Measurements from ENCODE around the gene USP47. TPM values are rescaled to one million over a fixed set of nuclear protein-coding genes. Genes with fewer than 3 reads are reported as not detected.
A peak's percentile ranks its signal among the peaks of the same experiment; 100 is the strongest.

The USP47 gene
- total and polyA plus RNA-seq, 9 of the 15 experiments (the other 6 are each of a cell fraction or from before 2014, with no cell fraction given), result 13.1 to 63.6 (median 34.7) TPM

GRCh38 chr11:11965656-11966353 is 124.0 kb downstream of the USP47 start:
- POLR2A ChIA-PET, result interaction anchor here (0.6 to 1.2 kb wide), 5 partner anchors 8 to 612 kb away, joined by 3 read pairs; no protein-coding TSS in a partner anchor
- FAIRE-seq, result no peak

GRCh38 chr11:11966354-11966741 is 124.6 kb downstream of the USP47 start:
- intact Hi-C loops (cut with micrococcal nuclease), result loop anchor here (5.0 kb wide), 1 partner anchor 76 kb away; no protein-coding TSS in a partner anchor
- Histone ChIP-seq H3K27me3 (ENCODE audit: control insufficient read depth in 2 of 2, insufficient read depth in 2 of 2, low read length in 2 of 2) (peaks cover 33 to 70% of the 10 kb centered on the region in 2 experiments), H3K9me1 (ENCODE audit: control insufficient read depth, insufficient read depth, low read length) (no peaks in the 10 kb centered on the region), H3K4me2 (ENCODE audit: insufficient read depth, low read length) (no peak overlapping the region), H3K4me3 (no peak overlapping the region), H3K4me1 (replicated peaks in 1 of 2; ENCODE audit: control insufficient read depth in 2 of 2, insufficient read depth in 2 of 2, low read length in 2 of 2) (peaks cover 0 to 12% of the 10 kb centered on the region in 2 experiments; a peak in 2 of 5 replicates), H3K9me3 (replicated peaks; ENCODE audit: control insufficient read depth, insufficient read depth, low read depth, low read length) (no peaks in the 10 kb centered on the region), H2AFZ (ENCODE audit: low read depth, low read length) (no peak overlapping the region), H3K9ac (ENCODE audit: insufficient read depth in 1 of 2, low read depth in 2 of 2, low read length in 2 of 2) (no peak overlapping the region), H3K36me3 (ENCODE audit: control insufficient read depth, insufficient read depth, low read length) (no peaks in the 10 kb centered on the region), H3K79me2 (ENCODE audit: control insufficient read depth, insufficient read depth, low read length) (no peaks in the 10 kb centered on the region), H3K27ac (ENCODE audit: extremely low read depth, low read depth, low read length) (no peak overlapping the region), H4K20me1 (replicated peaks; ENCODE audit: control insufficient read depth, insufficient read depth, low read length) (peaks cover 10% of the 10 kb centered on the region; the same call in 1 of the 2 replicates)
- POLR2A ChIA-PET, result interaction anchor here (0.6 to 1.2 kb wide), 6 partner anchors 7 to 475 kb away, joined by 3 read pairs; no protein-coding TSS in a partner anchor
- in situ Hi-C loops (cut with MboI), result no loop called here
- no peak for FAIRE-seq
- no peak for ATAC-seq
- DNase-seq (ENCODE audit: extremely low read depth in 1 of 4, low spot score in 3 of 4), result no peak
- WGBS (ENCODE audit: insufficient coverage, low coverage, missing lambda C conversion rate), result 29% methylated on average over 7 of the region's 7 CpGs
- BruUV-seq (replicated peaks), result no TSS peak
- CTCF ChIA-PET (ENCODE audit: low intra/inter-chr PET ratio), result interaction anchor here (1.8 kb wide), 1 partner anchor 167 kb away, joined by 5 read pairs; no protein-coding TSS in a partner anchor
- TF ChIP-seq THRA (IDR thresholded peaks at IDR 0.05) (no peak), ILF3 (IDR thresholded peaks at IDR 0.05; ENCODE audit: borderline replicate concordance) (no peak), ZNF263 (CRISPR knock-in tag; IDR thresholded peaks at IDR 0.05; ENCODE audit: borderline replicate concordance) (no peak), ELK1 (CRISPR knock-in tag; IDR thresholded peaks at IDR 0.05) (no peak), THRB (CRISPR knock-in tag; conservative IDR thresholded peaks at IDR 0.05) (no peak), HCFC1 (IDR thresholded peaks at IDR 0.05; ENCODE audit: low read depth, low read length) (no peak), KLF13 (tag; IDR thresholded peaks at IDR 0.05; ENCODE audit: borderline replicate concordance, low read depth) (no peak)

More at GRCh38 chr11:11965656-11966353, 124.0 kb downstream of the USP47 start:
- Histone ChIP-seq H3K4me1 (replicated peaks in 1 of 2; ENCODE audit: control insufficient read depth in 2 of 2, insufficient read depth in 2 of 2, low read length in 2 of 2) (peaks cover 0 to 12% of the 10 kb centered on the region in 2 experiments; a peak in 2 of 5 replicates), H4K20me1 (replicated peaks; ENCODE audit: control insufficient read depth, insufficient read depth, low read length) (peaks cover 10% of the 10 kb centered on the region; the same call in 1 of the 2 replicates), H3K79me2 (ENCODE audit: control insufficient read depth, insufficient read depth, low read length) (no peaks in the 10 kb centered on the region), H2AFZ (ENCODE audit: low read depth, low read length) (no peak overlapping the region), H3K36me3 (ENCODE audit: control insufficient read depth, insufficient read depth, low read length) (no peaks in the 10 kb centered on the region), H3K27ac (ENCODE audit: extremely low read depth, low read depth, low read length) (no peak overlapping the region), H3K4me3 (no peak overlapping the region), H3K9ac (ENCODE audit: insufficient read depth in 1 of 2, low read depth in 2 of 2, low read length in 2 of 2) (no peak overlapping the region; a peak in 1 of 4 replicates), H3K4me2 (ENCODE audit: insufficient read depth, low read length) (no peak overlapping the region), H3K9me3 (replicated peaks; ENCODE audit: control insufficient read depth, insufficient read depth, low read depth, low read length) (no peaks in the 10 kb centered on the region), H3K9me1 (ENCODE audit: control insufficient read depth, insufficient read depth, low read length) (no peaks in the 10 kb centered on the region), H3K27me3 (ENCODE audit: control insufficient read depth in 2 of 2, insufficient read depth in 2 of 2, low read length in 2 of 2) (peaks cover 33 to 70% of the 10 kb centered on the region in 2 experiments)
- no peak for DNase-seq (ENCODE audit: extremely low read depth in 1 of 4, low spot score in 3 of 4)
- in situ Hi-C loops (cut with MboI), result no loop called here
- WGBS (ENCODE audit: insufficient coverage, low coverage, missing lambda C conversion rate), result 11% methylated on average over 10 of the region's 10 CpGs
- TF ChIP-seq ZFP36 (IDR thresholded peaks at IDR 0.05; ENCODE audit: low read depth, low read length, partially characterized antibody), result peak; percentile 92
- TF ChIP-seq HDAC2 (IDR thresholded peaks at IDR 0.05), result no peak
- BruUV-seq (replicated peaks), result no TSS peak
- CTCF ChIA-PET (ENCODE audit: low intra/inter-chr PET ratio), result interaction anchor here (0.5 kb wide), 1 partner anchor 163 kb away, joined by 6 read pairs; no protein-coding TSS in a partner anchor
- intact Hi-C loops (cut with micrococcal nuclease), result loop anchor here (5.0 kb wide), 1 partner anchor 76 kb away; no protein-coding TSS in a partner anchor
- ATAC-seq, result no peak
